D341Med (cell line): ENCODE data around the gene UGT1A4.
A peak's percentile ranks its signal among the peaks of the same experiment; 100 is the strongest.

Experiments used
- DNase-seq: peaks from one replicate; pipeline ENCODE4 v3.0.0; 2012; ENCODE audit warnings: low spot score

Gene UGT1A4

DNA sequence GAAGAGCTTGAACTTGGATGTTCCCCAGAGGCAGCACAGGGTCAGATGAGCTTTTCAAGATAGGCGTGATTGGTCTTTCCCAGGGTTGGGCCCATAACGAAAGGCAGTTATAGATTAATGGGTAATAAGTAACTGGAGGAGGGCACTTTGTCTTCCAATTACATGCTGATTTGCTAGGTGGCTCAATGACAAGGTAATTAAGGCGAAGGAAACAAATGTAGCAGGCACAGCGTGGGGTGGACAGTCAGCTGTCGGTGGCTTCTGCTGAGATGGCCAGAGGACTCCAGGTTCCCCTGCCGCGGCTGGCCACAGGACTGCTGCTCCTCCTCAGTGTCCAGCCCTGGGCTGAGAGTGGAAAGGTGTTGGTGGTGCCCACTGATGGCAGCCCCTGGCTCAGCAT, at the start of gene UGT1A4:
Gene UGT1A4 (plus strand): TSS at position 185 of the 400 bp plus-strand sequence. CDS start 85 bp downstream, at position 270.
- DNase-seq: no peak

DNA sequence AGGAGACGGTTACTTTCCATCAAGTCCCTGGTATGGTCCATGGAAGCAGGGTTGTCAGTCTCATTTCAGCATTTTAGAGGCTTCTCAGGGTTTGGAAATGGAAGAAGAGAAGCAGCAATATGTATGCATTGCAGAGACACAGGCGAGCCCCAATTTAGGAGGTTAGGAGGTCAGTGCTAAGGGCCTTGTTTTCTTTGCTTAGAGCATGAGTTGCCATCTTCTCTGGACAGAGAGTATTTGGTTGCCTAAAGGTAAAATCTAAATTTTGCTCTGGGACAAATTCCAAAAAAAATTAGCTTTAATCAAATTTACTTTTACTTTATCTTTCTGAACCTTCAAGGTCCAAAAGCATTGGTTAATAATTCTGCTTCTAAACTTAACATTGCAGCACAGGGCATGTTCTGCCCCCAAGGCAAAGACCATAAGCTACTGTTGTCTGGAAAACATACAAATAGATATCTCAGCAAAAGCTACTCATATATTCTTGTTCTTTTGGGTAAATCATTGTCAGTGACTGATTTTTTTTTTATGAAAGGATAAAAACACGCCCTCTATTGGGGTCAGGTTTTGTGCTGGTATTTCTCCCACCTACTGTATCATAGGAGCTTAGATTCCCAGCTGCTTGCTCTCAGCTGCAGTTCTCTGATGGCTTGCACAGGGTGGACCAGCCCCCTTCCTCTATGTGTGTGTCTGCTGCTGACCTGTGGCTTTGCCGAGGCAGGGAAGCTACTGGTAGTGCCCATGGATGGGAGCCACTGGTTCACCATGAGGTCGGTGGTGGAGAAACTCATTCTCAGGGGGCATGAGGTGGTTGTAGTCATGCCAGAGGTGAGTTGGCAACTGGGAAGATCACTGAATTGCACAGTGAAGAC, 47.0 kb upstream of the UGT1A4 start, which contains the start of gene UGT1A9:
Gene UGT1A9 (plus strand): TSS at position 609 of the 872 bp plus-strand sequence. CDS start 37 bp downstream, at position 646.
- no peak for DNase-seq

DNA sequence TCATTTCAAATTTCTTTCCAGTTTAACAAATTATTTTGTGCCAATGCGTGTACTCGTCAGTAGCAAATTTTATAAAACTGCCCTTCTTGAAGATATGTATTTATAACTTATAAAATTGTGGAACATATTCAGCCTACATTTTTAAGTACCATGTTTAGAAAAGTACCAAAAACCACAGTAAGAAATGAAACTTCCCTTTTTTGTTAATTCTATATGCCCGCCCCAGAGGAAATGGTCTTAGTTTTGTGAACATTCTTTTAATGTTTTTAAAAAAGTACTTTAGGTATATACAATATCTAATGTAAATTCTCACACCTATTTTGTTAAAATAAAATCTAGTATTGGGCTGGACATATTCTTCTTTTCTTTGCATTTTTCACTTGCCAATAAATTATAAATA, 45.6 kb upstream of the UGT1A4 start:
- no peak for DNase-seq

DNA sequence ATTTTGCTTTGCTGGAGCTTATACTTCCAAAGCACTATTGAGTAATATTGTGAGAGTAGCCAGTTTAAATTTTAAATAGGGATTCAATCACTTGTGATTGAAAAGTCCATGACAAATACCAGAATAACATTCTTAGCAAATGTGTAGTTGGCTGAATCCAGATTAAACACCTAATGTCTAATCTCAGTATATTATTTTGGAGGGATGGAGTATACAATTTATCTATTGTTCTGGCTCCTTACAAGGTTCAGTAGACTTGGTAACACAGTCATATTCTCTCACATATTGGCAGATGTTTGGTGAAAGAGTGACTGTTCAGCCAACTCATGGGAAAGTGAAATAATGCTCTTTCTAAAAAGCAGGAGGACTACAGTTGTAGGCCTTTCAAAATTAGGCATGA, 44.6 kb upstream of the UGT1A4 start:
- DNase-seq: no peak

DNA sequence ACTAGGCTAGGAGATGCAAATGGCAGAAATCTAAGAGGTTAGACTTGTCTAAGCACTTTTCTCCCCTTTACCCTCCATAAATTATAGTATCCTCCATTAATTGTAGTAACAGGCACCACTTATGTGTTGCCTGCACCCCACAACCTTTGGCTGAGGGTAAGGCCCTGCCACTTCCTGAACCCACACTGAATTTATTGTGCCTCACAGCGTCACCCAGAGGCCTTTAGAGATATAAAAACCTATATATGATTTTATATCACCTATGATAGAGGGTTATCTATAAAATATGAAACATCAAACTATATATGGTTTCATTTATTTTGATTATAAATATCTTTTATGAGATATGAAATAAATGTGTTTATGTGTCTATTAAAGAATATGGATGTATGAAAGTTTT, 44.2 kb upstream of the UGT1A4 start:
- no peak for DNase-seq

DNA sequence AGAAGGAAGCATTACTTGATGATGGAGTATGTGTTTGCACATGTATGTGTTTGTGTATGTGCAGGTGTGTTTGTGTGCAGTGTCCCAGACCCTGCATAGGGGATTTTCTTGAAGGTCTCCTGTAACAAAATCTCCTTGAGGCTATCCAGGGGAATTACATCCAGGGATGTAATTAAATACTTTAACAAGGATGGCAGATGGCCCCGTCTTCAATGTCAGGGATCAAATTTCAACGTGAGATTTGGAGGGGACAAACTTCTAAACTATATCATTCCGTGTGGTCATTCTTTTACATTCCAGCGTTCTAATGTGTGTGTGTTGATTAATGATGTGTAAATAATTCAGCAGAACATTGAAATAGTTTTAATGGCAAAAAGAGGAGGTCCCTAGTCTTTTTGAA, 43.5 kb upstream of the UGT1A4 start:
- peak; percentile 52 for DNase-seq

DNA sequence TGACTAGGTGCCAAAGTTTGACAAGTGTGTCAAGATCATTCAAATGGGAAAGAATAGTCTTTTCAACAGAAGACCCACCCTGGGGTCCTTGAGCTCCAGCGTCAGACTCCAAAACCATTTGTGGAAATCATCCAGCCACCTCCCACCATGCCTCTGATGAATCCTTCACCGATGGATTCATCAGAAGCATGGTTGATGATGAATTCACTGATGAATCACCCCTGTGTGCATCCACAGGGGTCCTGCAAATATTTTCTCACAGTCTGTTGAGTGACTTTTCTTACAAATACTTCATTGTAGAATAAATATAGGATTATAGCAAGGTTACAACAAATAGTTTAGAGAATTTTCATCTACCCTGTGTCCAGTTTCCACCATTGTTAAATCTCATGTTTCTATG, 42.5 kb upstream of the UGT1A4 start:
- no peak for DNase-seq

DNA sequence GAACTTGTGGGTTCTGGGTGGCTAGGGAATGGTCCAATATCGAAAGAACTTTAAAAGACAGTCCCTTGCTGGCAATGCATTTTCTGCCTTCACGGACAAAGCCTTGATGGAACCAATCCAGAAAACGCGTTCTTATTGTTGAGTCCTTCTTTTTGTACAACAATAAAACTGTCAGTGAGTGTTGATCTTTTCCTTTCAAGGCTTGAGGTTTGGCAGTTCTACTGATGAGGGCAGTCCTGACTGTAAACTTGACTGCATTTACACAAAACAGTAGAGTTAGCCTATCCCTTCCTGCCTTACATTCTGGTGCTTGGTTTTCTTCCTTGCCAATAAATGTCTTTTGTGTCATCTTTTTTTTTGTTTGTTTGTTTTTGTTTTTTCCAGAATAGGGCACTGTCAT, 39.3 kb upstream of the UGT1A4 start:
- DNase-seq: no peak

DNA sequence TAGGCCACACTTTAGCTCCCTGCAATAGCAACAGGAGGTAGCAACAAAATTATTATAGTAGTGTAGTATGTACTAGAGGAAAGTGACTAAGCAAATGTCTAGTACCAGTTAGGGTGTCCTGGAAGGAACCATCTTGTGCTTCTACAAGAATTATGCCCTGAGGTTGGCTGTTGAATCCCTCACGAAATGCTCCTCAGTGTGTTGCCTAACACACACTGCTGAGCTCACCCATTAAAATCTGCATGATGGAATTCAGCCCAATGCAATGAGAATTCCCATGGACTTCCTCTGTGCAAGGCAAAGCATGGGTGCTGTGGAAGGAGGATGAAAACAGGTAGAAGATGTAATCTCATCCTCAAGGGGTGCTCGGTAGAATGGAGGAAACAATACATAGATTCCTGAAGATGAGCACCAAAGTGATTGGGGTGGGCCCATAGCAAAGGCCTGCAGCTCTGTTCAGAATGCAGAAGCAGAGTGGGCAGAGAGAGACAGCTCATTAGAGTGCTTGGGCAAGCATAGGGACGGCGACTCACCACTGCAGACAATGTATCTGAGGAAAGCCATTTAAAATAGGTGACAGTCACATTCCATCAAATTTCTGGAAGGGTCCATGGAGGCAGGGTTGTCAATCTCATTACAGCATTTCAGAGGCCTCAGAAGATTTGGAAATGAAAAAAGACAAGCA, 38.0 kb upstream of the UGT1A4 start:
- DNase-seq: no peak

DNA sequence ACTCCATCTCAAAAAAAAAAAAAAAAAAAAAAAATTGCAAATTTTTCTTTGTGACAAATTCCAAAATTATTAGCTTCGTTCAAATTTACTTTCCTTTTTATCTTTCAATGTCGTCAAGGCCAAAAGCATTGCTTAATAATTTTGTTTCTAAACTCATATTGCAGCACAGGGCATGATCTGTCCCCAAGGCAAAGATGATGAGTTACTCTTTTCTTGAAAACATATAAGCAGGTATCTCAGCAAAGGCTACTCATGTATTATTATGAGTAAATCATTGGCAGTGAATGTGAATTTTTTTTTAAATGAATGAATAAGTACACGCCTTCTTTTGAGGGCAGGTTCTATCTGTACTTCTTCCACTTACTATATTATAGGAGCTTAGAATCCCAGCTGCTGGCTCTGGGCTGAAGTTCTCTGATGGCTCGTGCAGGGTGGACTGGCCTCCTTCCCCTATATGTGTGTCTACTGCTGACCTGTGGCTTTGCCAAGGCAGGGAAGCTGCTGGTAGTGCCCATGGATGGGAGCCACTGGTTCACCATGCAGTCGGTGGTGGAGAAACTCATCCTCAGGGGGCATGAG, 36.9 kb upstream of the UGT1A4 start, which contains the start of gene UGT1A7:
Gene UGT1A7 (plus strand): TSS at position 381 of the 579 bp plus-strand sequence. CDS start 37 bp downstream, at position 418.
- DNase-seq: no peak

DNA sequence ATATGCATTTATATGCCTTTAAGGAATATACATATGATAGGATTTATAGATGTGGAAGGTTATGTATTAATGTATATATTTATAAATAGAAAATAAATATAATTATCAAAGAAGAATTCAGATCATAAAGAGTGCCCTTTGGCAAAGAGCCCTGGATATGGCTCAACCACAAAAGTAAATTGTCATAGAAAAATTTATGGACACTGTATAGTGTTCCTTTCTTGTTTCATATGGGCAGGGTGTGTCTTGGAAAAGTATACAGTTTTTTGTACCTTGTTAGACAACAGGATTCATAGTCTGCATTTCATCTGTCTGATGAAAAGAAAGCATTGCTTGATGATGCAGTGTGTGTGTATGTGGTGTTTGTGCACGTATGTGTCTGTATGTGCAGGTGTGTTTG, 33.9 kb upstream of the UGT1A4 start:
- DNase-seq: no peak

DNA sequence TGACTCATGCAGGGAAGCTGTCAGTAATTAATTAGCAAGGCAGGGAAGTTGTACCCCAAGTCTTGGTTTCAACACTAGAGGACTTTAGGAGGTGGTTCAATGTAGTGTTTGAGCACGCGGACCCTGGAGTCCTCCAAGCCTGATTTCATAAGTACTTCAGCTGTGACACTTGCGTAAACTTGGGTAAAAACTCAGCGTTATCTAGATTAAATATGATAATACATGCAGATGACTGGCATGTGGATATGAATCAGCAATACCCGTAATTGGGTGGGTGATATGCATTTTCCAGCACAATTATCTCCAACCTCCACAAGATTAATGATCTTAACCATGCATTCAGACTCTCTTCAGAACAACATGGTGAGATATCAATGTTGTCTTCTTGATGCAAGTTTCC, 31.6 kb upstream of the UGT1A4 start:
- DNase-seq: no peak

DNA sequence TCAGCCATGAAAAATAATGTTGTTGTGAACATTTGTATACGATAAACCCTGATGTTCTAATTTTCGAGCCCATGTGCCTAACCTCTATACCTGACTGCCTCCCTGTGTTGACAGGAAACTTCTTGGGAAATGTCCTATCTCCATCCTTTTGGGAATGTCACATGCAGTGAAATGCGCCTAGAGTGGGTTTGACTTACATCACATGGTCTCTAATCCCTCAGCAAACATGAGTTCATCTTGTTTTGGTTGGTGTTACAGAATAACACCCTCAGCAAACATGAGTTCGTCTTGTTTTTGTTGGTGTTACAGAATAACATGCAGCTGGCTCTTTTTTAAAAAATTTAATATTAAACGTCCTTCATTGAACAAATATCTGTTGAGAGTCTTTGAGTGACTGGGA, 30.2 kb upstream of the UGT1A4 start:
- no peak for DNase-seq

DNA sequence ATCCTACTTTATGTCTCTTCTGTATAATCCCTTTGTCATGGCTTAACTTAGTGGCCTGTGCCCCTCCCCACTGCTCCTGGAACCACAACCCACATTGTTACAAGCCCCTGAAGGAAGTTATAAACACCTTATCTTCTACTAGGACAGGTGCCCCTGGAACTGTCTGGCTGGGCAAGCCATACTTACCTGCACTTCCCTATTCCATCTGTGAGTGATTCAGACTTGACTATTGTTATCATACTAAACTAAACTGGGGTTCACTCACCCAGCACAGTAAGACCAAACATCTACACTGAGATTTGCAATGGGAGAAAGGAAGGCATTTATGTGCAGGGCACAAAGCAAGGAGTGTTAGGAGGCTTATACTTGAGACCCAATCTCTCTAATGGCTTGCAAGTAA, 29.5 kb upstream of the UGT1A4 start:
- DNase-seq: no peak

DNA sequence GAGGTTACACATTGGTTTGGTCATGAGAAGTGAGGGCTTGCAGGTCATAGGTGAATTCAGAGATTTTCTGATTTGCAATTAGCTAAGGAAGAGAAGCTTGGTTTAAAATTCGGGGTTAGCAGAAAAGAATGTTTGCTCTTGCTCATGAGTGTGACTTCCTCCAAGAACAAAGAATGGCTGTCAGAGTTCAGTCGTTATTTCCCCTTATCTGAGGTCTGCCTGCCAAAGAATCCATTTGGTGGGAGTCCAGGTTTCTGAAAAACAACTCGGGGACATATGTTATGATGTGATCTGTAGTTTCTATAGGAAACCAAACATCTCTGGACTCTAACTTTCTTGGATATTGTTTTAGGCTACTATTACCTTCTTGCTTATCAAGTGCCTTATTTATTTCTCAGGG, 29.0 kb upstream of the UGT1A4 start:
- no peak for DNase-seq

DNA sequence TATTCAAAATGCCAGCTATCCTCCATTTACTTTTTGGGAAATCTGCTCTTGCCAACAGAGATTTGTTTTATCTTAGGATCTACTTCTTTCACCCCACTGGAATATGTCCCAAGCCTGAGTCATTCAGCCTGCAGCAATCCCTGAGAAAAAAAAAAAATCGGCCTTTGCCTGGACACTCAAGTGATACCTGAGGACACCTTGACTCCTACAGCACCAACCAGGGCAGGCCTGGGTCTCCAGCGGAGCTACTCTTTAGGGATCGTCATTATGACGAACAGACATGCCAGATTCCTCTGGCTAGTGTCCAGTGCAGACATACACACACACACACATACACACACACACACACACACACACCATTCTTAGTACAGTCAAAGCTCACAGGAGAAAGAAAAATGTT, 28.1 kb upstream of the UGT1A4 start:
- DNase-seq: no peak

DNA sequence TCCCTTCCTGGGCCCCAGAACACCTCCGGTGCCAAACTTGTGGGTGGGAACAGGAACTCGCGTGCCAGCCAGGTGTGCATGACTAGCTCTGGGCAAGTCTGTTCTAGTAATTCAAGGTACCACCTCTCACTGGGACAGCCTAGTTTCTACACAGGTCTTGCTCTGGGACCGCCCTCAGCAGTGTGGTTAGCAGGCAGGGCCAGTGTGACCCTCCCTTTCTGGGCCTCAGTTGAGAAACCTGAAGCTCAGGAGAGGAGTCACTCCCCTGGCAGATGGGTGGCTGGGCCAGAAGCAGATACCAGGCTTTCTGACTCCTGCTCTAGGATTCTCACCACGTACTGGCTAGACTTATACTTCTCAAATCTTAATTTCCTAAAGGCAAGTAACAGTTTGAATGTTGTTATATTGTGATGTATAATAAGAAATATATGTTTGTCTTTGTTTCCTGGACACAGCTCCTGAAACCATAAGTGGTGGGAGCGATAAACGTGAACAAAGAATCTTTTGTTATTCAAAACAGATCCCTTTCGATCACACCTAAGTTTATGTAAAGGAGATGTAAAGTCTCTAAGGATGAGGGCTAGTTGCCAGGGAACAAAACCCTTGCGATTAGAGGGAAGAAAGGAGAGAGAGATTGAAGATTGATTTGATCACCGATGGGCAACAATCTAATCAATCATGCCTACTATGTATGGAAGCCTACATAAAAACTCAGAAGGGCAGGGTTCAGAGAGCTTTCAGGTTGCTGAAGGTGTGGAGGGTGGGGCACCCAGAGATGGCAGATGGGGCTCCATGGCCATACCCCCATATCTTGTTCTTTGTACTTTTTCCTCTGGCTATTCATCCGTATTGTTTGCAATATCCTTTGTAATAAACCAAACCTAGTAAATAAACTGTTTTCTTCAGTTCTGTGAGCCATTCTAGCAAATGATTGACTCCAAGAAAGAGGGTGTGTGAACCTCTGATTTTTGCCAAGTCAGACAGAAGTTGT, 26.8 kb upstream of the UGT1A4 start:
- no peak for DNase-seq

DNA sequence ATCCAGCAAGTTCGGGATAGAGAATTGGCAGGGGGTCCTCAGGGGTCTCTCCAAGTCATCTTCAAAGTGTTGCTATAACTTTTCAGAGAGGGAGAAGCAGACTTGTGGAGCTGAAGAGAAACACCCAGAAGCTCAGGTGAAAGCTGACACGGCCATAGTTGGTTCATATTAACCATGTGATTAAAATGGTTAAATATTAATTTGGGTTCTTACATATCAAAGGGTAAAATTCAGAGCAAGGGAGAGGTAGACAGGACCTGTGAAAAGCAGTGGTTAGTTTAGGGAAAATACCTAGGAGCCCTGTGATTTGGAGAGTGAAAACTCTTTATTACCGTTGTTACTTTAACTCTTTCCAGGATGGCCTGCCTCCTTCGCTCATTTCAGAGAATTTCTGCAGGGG, 25.9 kb upstream of the UGT1A4 start, which contains the start of gene UGT1A6:
Gene UGT1A6 (plus strand): TSS at position 243 of the 400 bp plus-strand sequence. CDS start 115 bp downstream, at position 358.
- no peak for DNase-seq

DNA sequence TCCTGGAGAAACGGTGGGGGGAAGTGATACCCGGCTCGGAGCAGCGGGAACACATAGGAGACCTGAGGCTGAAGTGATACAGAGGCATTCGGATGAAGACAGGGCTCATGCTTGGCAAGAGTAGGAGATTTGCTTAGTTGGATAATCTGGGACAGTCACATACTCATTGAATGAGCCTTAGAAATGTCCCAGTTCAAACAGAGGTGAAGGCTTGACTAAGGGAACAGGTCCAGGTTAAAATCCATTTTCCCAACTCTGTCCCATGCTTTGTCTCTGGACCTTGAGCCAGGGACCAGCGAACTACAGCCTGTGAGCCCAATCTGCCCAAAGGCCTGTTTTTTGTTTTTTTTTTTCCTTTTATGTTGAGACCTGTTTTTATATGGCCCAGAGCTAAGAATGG, 24.6 kb upstream of the UGT1A4 start:
- no peak for DNase-seq

DNA sequence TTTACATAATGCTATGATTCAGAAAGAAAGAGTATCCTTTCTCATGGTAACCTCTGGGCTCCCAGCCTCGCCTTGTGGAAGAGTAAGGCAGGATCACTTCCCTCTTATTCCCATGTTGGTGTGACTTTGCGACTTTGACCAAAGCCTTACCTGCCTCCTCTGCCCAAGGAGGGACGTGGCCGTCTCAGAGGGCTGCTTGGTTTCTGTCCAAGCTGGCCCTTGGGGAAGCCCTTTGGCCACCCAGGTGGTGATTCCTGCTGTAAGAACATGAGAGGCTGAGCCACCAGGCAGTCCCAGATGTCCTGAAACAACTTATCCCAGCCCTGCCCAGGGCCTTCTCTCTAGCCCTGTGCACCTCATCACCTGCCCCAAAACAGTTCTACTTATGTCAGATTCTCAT, 19.8 kb upstream of the UGT1A4 start:
- no peak for DNase-seq

DNA sequence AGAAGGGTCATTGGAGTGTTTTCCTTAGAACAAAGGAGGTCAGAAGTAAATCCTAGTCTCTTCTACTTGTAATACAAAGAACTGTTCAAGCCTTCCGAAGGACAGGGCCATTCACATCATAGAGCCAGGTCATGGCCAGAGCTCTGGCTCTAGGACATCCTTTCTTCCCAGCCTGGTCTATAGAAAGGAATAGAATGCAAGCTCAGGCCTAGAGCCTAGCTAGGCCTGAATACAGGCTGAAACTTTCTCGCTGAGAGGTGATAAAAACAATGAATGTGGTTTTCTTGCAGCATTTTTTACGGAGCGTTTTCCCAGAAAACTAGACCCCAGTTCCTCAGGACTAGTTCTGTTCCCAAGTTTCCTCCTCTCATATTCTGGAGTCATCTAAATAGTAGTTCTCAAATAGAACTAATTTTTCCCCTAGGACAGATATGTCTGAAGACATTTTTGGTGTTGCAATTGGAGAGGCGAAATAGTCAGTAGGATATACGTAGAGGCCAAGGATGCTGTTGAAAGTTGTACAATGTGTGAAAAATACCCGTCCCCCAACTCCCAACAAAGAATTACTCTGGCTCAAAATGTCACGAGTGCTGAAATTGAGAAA, 19.0 kb upstream of the UGT1A4 start:
- no peak for DNase-seq
